HG03460 (cell line): Measurements from ENCODE around the gene STAU1.
A peak's percentile ranks its signal among the peaks of the same experiment; 100 is the strongest.
"Not testable (repeated sequence)": the region's sequence is repeated elsewhere in the genome, so short reads cannot be mapped to it uniquely, and the experiment has no call there.

Source experiments
- ATAC-seq: cut with Tn5 transposase; IDR thresholded peaks from one replicate; pipeline ENCODE4 v1.9.1; 2021; ENCODE audit not compliant: unreplicated experiment

The STAU1 gene

GRCh38 chr20:49207076-49207475 is 18.9 kb upstream of the STAU1 start:
- no peak for ATAC-seq

GRCh38 chr20:49203746-49204145 is 15.6 kb upstream of the STAU1 start:
- ATAC-seq, result no peak

- no peak for ATAC-seq
Measured at GRCh38 chr20:49203011-49203410, 14.9 kb upstream of the STAU1 start.

GRCh38 chr20:49199729-49200293 is 11.7 kb upstream of the STAU1 start:
- no peak for ATAC-seq

- not testable (repeated sequence) for ATAC-seq
Measured at GRCh38 chr20:49192944-49193518, 4.9 kb upstream of the STAU1 start.

GRCh38 chr20:49187330-49187850 is 744 bp downstream of the STAU1 start:
- peak; percentile 5 for ATAC-seq

- no peak for ATAC-seq
Measured at GRCh38 chr20:49186535-49187329, 1.4 kb downstream of the STAU1 start.

- no peak for ATAC-seq
Measured at GRCh38 chr20:49185071-49185761, 2.9 kb downstream of the STAU1 start.

- no peak for ATAC-seq
Measured at GRCh38 chr20:49184691-49185070, 3.5 kb downstream of the STAU1 start.

- ATAC-seq, result not testable (repeated sequence)
Measured at GRCh38 chr20:49184084-49184501, 4.0 kb downstream of the STAU1 start.

GRCh38 chr20:49183444-49183843 is 4.7 kb downstream of the STAU1 start:
- no peak for ATAC-seq

- no peak for ATAC-seq
Measured at GRCh38 chr20:49181265-49181877, 6.8 kb downstream of the STAU1 start.

- peak; percentile 67 for ATAC-seq
Measured at GRCh38 chr20:49179368-49180277, 8.5 kb downstream of the STAU1 start.

- no peak for ATAC-seq
Measured at GRCh38 chr20:49174183-49174582, 14.0 kb downstream of the STAU1 start.

GRCh38 chr20:49172413-49172812 is 15.7 kb downstream of the STAU1 start:
- ATAC-seq, result no peak

- ATAC-seq, result no peak
Measured at GRCh38 chr20:49171909-49172308, 16.2 kb downstream of the STAU1 start.

- ATAC-seq, result no peak
Measured at GRCh38 chr20:49170714-49171113, 17.4 kb downstream of the STAU1 start.

GRCh38 chr20:49169547-49169946 is 18.6 kb downstream of the STAU1 start:
- ATAC-seq, result no peak

GRCh38 chr20:49168864-49169263 is 19.3 kb downstream of the STAU1 start:
- not testable (repeated sequence) for ATAC-seq
